Peyer's patch (tissue), 4 donors: ENCODE data around the gene COL5A2.

ENCODE experiments used
- CTCF ChIP-seq, 6 experiments: fragments of 450-650 bp in 4 of 6; fragments of 200-600 bp in 2 of 6; sonication (generic) in 1 of 6; IDR thresholded peaks; one replicate each; pipeline ENCODE4 v1.5.1; 2017 to 2019; ENCODE audit warnings: antibody characterized with exemption in 6 of 6, mild to moderate bottlenecking in 3 of 6, moderate library complexity in 1 of 6
- POLR2A ChIP-seq, 2 donors: fragments of 450-650 bp; IDR thresholded peaks; one replicate each; pipeline ENCODE4 v1.5.1; 2017; ENCODE audit warnings: antibody characterized with exemption in 2 of 2, mild to moderate bottlenecking in 2 of 2, moderate library complexity in 2 of 2

DNA sequence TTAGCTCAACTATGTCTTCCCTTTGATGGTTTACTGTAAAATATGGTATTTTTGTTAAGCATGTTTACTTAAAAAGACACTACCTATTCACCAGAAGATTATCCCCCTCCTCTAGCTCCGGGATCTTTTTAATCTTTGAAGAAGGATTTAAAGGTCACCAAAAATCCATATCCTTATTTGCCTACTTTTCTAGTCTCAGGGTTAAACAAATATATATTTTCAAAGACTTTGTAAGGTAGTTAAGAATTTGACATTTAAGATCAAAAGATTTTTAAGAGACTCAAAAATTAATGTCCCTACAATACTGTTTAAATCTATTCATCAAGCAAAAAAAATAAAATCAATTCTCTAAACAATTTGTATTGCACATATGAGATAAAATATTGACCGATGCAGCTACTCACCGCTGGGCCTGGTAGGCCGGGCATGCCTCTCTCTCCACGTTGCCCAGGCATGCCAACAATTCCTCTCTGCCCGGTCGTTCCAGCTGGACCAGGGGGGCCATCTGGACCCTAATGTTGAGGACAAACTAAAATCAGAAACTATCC, 129.3 kb downstream of the COL5A2 start:
- TF ChIP-seq POLR2A (IDR thresholded peaks at IDR 0.05) (no peak), CTCF (IDR thresholded peaks at IDR 0.05) (no peak)
